Type B pancreatic cell (in vitro differentiated cells): ENCODE measurements around the gene SLCO4A1. TPM values are rescaled to one million over a fixed set of nuclear protein-coding genes. Genes with fewer than 3 reads are reported as not detected.

Experiments
- DNase-seq: peaks from one replicate; pipeline ENCODE4 v3.0.0; 2021; ENCODE audit warnings: mixed read lengths; ENCODE audit not compliant: unreplicated experiment; ENCODE audit errors: extremely low spot score
- H3K27ac Mint-ChIP-seq: 2 replicates; pipeline ENCODE4 v1.8.0; 2021; ENCODE audit warnings: mild to moderate bottlenecking, mixed read lengths
- H3K27me3 Mint-ChIP-seq: 2 replicates; pipeline ENCODE4 v1.8.0; 2021; ENCODE audit warnings: mixed read lengths
- H3K36me3 Mint-ChIP-seq: 2 replicates; pipeline ENCODE4 v1.8.0; 2021; ENCODE audit warnings: mixed read lengths
- H3K4me1 Mint-ChIP-seq: one replicate; pipeline ENCODE4 v1.8.0; 2021; ENCODE audit warnings: mixed read lengths; ENCODE audit not compliant: unreplicated experiment
- H3K4me3 Mint-ChIP-seq: 2 replicates; pipeline ENCODE4 v1.8.0; 2021; ENCODE audit warnings: mild to moderate bottlenecking, mixed read lengths
- H3K9me3 Mint-ChIP-seq: 2 replicates; pipeline ENCODE4 v1.8.0; 2021; ENCODE audit warnings: mixed read lengths
- CTCF ChIP-seq: fragments of 200-600 bp; sonication (generic); conservative IDR thresholded peaks from 2 replicates; pipeline ENCODE4 v1.5.0; 2021; ENCODE audit warnings: antibody characterized with exemption, mild to moderate bottlenecking
- total RNA-seq: library from RNA; stranded (reverse); gene quantifications from 2 replicates; pipeline ENCODE4 v1.2.1, GENCODE V29; 2021; ENCODE audit warnings: low replicate concordance

SLCO4A1 gene
- total RNA-seq, 1 donor from 2014 or later = 5.3 TPM

GRCh38 chr20:62617711-62618483 lies 24.4 kb upstream of the SLCO4A1 start:
- Mint-ChIP-seq H3K27me3 (peaks cover 9% of the 10 kb centered on the region), H3K4me1 (peaks cover 5% of the 10 kb centered on the region), H3K9me3 (no peaks in the 10 kb centered on the region), H3K36me3 (no peaks in the 10 kb centered on the region), H3K27ac (no peak overlapping the region), H3K4me3 (no peak overlapping the region)
- DNase-seq = no peak
- no peak for TF ChIP-seq CTCF

DNA sequence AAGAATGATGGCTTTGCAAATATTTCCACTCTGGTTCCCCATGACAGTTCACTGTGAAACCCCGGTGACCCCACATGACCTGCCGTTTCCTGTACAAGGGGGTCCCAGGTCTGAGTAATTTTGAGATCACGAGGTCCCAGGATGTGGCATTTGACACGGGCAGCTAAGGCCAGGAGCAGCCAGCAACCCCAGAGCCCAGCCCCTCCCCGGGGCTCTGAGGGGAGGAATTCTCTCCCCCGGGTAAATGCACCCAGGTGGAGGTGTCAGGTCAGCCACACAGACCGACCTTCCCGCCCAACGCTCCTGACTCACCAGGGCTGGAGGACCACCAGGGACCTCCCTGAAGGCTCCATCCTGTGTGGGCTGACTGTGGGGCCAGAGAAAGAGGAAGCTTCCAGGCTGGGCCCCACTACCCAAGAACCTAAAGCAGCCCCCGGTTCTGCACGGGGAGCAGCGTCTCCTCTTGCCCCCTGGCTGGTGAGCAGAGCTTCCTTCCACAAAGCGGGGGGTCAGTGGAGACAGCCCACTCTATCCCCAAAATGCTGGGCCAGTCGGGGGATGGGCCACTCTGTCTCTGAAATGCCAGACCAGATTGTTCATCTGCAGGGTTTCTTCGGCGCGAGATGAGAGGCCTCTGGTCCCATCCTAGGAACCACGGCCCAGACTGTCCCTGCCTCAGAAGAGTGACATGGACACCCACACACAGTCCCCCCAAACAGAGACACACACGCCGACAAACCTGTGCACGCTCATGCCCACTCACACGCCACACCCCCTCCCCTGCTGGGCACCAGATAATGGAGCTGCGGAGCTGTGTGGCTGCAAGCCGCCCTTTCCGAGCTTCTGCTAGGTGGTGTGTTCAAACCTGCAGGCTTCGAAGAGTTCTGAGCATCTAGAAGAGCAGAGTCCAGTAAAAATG lies 23.4 kb upstream of the SLCO4A1 start:
- peaks cover 14% of the 10 kb centered on the region for H3K4me1 Mint-ChIP-seq
- no peak for DNase-seq
- peaks cover 7% of the 10 kb centered on the region for H3K27me3 Mint-ChIP-seq
- no peaks in the 10 kb centered on the region for H3K9me3 Mint-ChIP-seq
- H3K4me3 Mint-ChIP-seq = no peak overlapping the region
- no peaks in the 10 kb centered on the region for H3K36me3 Mint-ChIP-seq
- no peak overlapping the region for H3K27ac Mint-ChIP-seq
- no peak for TF ChIP-seq CTCF

- H3K36me3 Mint-ChIP-seq = no peaks in the 10 kb centered on the region
- no peaks in the 10 kb centered on the region for H3K9me3 Mint-ChIP-seq
- no peak for DNase-seq
- H3K27me3 Mint-ChIP-seq = peaks cover 2% of the 10 kb centered on the region
- no peak for TF ChIP-seq CTCF
- no peak overlapping the region for H3K27ac Mint-ChIP-seq
- peaks cover 20% of the 10 kb centered on the region for H3K4me1 Mint-ChIP-seq
- no peak overlapping the region for H3K4me3 Mint-ChIP-seq
Observed at GRCh38 chr20:62620625-62621024, 21.7 kb upstream of the SLCO4A1 start.

DNA sequence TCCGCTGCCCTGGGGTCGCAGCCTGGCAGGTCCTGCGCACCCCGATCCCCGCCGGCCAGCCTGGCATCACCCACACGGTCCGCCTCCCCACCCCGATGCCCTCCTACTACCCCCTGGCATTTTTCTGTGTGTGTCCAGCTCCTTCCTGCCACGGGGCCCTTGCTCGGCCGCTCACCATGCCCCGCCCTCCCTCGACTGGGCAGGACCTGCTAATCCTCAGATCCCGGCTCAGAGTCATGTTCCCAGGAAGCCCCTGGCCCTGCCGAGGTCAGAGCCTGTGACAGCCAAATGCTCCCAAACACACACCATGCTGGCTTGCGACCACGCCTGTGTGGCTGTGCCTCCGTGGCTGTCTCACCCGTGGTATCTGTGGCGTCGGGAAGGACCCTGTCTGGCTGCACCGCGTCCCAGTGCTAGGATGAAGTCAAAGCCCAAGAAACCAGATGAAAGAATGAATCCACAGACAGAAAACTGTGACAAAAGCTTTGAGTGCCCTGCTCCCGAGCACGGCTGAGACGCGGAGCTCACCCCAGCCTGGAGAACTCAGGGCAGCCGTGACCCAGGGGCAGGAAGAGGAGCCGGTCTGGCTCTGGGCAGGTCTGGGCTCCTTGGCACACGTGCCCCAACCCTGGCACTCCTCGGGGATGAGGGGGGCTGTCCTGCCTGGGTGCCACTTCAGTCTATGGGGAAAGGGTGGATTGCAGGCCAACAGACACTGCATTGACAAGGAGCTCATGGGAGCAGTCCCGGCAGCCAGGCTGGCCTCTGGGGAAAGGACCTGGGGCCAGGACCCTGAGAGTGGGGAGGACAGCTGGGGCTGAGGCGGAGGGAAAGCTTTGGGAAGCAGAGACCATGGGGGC lies 20.8 kb upstream of the SLCO4A1 start:
- Mint-ChIP-seq H3K4me3 (no peak overlapping the region), H3K9me3 (no peaks in the 10 kb centered on the region), H3K36me3 (no peaks in the 10 kb centered on the region), H3K27me3 (no peaks in the 10 kb centered on the region), H3K27ac (no peak overlapping the region), H3K4me1 (peaks cover 20% of the 10 kb centered on the region)
- no peak for TF ChIP-seq CTCF
- no peak for DNase-seq

DNA sequence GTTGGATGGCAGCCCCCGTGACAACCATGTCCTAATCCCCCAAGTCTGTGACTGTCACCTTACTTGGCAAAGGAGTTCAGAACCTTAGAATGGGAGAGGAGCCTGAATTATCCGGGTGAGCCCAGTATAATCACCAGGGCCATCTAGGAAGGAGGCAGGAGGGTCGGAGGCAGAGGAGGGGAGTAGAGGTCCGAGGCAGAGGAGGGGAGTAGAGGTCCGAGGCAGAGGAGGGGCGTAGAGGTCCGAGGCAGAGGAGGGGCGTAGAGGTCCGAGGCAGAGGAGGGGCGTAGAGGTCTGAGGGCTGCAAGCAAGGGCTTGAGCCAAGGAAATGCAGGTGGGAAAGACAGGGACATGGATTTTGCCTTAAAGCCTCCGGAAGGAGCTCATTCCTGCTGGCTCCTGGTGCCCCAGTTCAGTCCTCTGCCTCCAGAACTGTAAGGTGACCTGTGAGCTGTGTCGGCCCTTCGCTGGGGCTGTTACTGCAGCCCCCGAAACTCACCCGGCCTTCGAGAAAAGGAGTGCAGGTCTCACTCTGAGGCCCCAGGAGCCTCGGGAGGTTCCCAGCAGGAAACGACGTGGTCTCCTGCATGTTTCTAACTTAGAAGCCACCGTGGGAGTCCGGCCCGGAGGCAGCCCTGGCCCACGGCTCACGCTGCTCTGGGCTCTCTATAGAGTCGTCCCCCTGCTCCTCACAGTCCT lies 20.0 kb upstream of the SLCO4A1 start:
- H3K4me1 Mint-ChIP-seq = peaks cover 20% of the 10 kb centered on the region
- no peaks in the 10 kb centered on the region for H3K9me3 Mint-ChIP-seq
- H3K27ac Mint-ChIP-seq = no peak overlapping the region
- DNase-seq = no peak
- TF ChIP-seq CTCF = no peak
- H3K4me3 Mint-ChIP-seq = no peak overlapping the region
- H3K36me3 Mint-ChIP-seq = no peaks in the 10 kb centered on the region
- H3K27me3 Mint-ChIP-seq = no peaks in the 10 kb centered on the region
